HG03469 (cell line): ENCODE results near the gene CIDEA.
"Not testable (repeated sequence)": the region's sequence is repeated elsewhere in the genome, so short reads cannot be mapped to it uniquely, and the experiment has no call there.

Source experiments
- ATAC-seq: cut with Tn5 transposase; IDR thresholded peaks from one replicate; pipeline ENCODE4 v1.9.1; 2021; ENCODE audit warnings: mild to moderate bottlenecking, moderate library complexity, moderate number of reproducible peaks; ENCODE audit not compliant: unreplicated experiment

Gene CIDEA, protein sequence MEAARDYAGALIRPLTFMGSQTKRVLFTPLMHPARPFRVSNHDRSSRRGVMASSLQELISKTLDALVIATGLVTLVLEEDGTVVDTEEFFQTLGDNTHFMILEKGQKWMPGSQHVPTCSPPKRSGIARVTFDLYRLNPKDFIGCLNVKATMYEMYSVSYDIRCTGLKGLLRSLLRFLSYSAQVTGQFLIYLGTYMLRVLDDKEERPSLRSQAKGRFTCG

DNA sequence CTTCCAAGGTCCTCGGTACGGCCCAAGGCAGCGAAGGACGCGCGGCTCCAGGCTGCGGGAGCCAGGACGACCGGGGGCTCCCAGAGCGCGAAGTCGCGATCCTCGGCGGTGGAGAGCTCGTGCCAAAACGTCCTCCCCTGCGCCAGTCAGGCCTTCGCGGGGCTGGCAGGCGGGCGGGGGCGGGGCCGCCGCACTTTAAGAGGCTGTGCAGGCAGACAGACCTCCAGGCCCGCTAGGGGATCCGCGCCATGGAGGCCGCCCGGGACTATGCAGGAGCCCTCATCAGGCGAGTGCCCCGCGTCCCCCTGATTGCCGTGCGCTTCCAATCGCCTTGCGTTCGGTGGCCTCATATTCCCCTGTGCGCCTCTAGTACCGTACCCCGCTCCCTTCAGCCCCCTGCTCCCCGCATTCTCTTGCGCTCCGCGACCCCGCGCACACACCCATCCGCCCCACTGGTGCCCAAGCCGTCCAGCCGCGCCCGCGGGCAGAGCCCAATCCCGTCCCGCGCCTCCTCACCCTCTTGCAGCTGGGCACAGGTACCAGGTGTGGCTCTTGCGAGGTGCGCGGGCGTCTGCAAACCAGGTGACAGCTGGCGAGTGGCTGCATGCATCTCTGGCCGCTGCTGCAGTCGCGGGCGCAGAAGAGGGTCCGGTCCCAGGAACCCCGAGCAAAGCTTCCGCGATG, at the start of gene CIDEA:
CIDEA (plus strand) TSS at position 226 of the 684 bp plus-strand sequence; CDS start at position 249, 23 bp downstream.
- ATAC-seq: no peak

DNA sequence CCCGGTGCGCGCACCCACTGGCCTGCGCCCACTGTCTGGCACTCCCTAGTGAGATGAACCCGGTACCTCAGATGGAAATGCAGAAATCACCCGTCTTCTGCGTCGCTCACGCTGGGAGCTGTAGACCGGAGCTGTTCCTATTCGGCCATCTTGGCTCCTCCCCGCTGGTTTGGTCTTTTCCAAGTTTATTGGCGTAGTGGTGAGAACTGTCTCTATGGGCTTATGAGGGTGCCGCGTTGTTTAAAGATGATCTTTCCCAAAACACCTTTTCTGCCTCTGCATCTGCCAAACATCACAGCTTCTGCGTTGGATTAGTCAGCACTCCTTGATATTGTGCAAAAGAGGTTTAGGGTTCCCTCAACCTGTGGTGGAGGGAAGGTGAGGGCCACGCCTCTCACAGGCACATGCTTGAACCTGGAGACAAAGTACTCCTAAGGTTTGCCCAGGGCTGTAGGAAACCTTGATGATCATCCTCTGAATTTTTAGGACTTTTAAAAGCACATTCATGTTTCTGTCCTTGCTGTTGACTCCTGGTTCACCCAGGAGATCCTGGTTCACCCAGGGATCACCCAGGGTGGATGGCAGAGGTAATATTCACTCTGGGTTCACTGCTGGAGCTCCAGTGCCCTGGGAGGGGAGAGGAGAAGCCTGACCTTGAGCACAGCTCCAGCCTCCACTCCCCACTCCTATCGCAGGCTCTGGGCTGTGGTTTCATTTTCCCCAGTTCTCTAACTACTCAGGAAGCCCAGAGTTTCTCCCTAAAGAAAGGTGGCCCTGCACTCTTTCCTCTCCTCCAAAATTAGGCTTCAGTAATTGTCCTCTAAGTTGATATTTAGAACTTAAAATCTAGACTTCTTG, 45.6 kb upstream of the CIDEA start:
- ATAC-seq: not testable (repeated sequence)

DNA sequence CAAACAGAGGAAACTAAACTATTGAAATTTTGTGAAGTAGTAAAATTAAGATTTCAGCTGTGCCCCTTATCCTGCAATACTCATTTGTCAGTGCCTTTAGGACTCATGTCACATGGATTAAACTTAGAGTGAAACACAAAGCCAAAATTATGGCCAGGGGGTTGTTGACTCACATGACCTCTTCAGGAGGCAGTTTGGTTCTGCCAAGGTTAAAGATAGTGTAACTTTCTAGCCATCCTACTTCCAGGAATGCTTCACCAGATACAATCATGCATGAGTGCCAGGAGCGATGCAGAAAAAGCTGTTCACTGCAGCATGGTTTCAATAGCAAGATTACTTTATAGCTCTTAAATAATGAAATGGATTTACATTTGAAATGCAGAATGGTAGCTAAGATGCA, 41.9 kb upstream of the CIDEA start:
- not testable (repeated sequence) for ATAC-seq

DNA sequence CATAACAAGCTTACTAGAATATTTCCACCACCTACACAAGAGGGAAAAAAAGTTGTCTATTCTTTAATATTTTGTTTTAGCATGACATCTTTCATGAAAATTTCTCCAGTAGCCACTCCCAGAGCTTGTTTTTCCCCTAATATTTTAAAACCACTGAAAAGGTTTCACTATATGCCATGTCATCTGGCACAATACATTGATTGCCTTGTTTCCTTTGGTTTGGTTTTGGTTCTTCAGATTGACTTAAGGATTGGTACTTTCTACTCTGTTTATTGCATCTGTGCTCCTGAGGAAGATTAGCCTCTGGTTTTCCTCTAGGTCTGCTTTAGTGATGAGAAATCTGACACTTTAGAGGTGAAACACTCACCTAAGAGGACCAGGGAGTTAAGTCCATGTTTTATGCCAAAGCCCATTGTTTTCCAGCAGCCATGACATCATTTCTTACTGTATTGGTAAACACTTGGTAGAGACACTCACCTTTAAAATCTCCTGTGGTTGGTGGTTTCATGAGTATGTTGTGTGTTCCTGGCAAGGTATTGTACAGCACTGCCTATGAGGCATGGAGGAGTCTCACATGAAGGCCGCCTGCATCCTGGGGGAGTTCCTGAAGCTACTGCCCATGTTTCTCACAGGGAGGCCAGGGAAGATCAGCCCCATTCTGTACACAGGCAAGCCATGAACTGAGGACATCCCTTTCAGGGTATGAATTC, 39.7 kb upstream of the CIDEA start:
- not testable (repeated sequence) for ATAC-seq

DNA sequence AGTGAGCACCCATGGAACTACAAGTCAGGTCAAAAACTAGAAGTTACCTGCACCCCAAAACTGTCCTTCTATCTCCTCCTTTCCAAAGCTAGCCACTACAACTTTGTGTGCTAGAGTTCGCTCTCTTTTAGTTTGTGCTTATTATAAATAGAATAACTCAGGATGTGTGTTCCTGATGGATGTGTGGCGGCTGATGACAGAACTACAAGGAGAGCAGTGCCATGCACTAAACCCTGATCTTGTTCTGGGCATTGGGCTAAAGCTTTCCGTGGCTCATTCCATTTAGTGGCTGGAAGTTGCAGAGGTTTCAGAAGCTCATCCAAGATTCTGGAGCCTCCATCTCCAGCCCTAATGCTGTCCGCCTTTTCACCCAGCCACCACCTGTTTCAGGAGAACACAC, 37.7 kb upstream of the CIDEA start:
- not testable (repeated sequence) for ATAC-seq

DNA sequence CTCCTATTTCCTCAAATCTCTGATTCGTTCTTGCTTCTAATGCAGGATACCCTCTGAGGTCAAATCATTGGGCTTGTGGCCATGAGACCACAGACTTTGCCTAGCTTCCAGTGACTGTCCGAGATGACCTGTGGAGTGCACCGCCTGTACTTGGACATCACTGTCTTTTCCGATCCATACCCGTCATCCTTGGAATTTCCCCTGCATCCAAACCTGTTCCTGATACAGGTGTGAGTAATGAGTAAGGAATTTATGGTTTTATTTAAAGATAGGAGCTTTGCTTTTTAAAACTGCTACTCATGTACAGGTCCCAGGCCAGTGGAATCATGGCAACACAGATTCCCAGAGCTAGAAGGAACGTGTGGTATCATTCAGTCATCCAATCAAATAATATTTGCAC, 35.6 kb upstream of the CIDEA start:
- not testable (repeated sequence) for ATAC-seq

DNA sequence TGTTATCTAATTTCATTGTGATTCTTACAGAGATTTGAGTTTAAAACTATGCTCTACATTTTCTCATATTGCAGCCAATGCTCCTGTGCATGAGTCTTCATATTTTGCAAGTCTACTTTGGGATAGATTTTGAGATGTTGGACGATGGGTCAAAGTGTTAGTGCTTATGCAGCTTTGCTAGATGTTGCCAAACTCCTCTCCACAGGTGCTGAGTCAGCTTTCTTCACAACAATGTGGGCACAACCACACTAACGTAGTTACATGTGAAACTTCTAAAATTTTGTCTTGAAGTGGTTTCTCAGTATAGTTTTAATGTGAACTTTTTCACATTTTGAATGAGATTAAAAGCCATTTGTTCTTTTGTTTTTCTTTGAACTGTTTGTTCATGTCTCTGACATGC, 32.1 kb upstream of the CIDEA start:
- not testable (repeated sequence) for ATAC-seq

DNA sequence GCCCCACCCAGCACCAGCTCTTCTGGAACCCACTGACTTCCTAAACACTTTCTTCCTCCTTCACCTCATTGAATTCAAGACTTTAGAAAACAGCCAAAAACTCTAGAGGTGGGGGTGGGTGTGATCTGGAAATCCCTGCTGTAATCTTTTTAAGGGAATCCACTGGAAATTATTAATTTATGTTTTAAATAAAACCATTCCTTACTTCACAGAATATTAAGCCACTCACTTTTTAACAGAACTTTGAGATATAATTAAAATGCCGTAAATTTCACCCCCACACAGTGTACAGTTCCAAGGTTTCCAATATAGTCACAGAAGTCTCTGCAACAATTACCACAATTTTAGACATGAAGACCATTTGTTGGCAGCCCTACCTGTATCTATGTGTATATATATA, 30.8 kb upstream of the CIDEA start:
- ATAC-seq: not testable (repeated sequence)

DNA sequence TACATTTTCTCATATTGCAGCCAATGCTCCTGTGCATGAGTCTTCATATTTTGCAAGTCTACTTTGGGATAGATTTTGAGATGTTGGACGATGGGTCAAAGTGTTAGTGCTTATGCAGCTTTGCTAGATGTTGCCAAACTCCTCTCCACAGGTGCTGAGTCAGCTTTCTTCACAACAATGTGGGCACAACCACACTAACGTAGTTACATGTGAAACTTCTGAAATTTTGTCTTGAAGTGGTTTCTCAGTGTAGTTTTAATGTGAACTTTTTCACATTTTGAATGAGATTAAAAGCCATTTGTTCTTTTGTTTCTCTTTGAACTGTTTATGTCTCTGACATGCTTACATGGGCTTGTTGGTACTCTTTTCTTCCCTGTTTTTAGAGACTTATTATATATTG, 27.4 kb upstream of the CIDEA start:
- not testable (repeated sequence) for ATAC-seq

DNA sequence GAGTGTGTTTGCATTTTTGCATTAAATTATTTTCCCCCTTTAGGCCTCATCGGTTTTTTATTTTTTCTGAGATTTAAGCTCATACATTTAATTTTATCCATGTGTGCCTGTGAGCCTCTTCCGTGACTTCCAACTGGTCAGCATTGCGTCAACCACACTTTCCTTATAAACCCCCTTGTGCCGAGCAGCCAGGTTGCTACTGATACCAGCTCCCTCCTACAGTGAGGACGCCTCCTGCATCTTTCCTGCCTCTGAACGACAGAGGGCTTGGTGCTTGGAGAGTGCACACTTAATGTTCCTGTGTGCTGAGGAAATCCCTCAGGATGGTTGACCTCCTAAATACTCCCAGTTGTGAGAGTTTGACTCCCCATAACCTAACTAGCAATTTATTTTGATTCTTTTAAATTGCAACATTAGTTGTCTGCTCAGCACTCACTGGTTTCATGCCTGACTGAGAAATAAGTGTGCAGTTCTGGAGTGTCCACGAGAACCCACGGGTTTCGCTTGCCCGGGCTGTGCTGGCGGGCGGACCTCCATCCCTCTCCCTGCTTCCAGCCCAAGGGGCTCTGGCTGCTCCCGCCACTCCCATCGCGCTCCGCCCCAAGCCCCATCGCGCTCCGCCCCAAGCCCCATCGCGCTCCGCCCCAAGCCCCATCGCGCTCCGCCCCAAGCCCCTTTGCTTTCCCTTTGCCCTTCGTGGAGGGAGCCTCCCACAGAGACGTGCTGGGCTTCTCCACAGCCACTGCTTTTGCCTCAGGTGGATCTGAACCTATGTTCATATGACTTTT, 26.6 kb upstream of the CIDEA start:
- not testable (repeated sequence) for ATAC-seq

DNA sequence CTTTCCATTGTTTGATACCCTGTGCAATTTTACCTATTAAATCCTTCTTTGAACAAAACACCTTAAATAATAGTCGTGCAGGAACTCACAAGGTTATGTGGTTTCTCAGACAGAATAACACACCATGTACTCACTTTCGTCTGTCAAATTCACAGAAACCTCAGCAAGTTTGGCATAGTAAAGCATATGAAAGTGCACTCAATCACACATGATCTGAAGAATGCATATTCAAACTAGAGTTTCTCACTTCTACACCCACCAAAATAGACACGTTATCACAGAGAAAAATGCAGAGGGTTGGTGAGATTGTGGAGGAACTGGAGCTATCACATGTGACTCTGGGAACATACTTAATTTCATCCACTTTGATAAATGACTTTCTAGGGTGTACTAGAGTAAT, 25.9 kb upstream of the CIDEA start:
- ATAC-seq: not testable (repeated sequence)

DNA sequence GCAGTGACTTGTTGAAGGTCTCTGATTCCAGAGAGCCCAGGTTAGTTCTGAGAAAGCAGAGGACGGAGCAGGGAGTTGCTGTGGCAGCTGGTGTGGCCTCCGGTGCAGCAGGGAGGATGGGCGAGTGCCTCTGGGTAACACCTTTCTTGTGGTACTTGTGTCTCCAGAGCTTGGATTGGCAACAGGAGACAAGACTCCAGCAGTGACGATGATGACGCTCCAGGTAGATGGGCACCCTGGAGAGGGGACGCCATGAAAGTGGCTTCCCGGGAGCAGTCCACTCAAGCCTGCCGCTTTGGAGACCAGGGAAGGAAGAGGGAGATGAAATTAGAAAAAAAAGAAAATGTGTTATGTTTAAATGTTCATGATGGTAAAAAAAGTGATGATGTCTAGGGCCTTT, 23.6 kb upstream of the CIDEA start:
- not testable (repeated sequence) for ATAC-seq

DNA sequence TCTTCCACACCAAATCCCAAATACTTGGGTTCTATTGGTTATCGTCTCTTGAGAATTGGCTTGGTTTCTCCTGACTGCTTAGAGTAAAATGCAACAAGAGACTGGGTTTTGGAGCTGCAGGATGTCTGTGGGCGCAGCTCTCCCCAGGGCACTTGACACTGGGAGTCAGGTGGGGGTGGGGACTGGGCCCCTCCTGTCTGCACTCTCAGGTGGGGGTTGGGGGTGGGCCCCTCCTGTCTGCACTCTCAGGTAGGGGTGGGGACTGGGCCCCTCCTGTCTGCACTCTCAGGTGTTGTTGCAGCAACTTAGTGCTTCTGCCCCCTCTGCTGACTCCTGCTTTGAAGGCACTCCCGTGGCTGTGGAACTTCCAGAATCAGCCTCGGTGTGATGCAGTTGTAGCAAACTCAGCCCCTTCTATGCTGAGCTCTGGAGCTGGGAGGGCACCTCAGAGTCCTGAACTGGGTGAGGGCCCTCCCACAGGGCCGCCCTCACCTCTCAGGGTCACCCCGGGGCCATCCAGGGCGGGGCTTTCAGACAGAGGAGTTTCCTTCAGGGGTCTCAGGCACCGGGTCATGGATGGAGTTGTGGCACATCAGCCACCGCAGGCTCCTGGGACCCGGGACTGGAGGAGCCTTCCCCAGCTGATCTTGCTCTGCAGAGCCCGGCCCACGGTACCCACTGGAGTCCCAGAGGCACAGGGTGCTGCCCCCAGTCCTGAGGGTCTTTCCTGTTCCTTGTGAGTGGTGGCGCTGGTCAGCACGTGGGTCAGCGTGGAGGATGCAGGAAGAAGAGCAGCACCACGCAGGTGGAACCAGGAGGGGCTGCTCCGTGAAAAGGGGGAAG, 22.9 kb upstream of the CIDEA start:
- no peak for ATAC-seq

DNA sequence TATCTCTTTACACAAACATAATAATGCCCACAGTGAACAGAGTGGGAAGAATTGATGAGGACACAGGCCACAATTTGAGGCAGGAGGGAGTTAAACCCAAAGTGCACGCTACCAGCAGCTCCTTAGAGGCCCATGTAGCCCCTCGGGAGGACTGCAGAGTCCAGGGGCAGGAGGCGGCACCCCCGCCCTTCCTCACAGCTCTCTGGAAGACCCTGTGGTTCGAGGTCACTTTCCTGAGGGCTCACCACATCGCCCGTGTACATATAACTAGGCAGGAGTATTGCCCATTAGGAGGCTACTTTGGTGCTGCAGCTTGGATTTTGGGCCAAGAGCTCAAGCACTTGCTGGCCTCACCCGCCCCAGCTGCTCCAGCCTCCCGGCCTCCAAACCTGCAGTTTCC, 22.2 kb upstream of the CIDEA start:
- ATAC-seq: no peak

DNA sequence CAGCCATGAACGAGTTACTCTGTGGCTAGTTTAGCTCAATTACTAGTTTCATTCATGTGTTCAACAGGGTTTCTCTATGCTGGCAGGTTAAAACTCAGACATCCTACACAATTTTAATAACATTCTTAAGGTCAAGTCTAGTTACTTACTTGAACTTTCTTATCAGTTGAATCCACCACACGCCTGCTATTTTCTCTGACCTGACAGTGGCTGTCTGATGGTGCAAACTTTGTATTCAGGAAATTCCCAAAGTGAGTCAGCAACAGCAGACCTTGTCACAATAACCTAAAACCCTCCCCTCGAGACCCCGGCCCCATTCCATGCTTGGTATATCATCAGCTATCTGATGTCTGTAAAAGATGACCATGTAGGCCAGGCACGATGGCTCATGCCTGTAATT, 20.8 kb upstream of the CIDEA start:
- ATAC-seq: no peak

DNA sequence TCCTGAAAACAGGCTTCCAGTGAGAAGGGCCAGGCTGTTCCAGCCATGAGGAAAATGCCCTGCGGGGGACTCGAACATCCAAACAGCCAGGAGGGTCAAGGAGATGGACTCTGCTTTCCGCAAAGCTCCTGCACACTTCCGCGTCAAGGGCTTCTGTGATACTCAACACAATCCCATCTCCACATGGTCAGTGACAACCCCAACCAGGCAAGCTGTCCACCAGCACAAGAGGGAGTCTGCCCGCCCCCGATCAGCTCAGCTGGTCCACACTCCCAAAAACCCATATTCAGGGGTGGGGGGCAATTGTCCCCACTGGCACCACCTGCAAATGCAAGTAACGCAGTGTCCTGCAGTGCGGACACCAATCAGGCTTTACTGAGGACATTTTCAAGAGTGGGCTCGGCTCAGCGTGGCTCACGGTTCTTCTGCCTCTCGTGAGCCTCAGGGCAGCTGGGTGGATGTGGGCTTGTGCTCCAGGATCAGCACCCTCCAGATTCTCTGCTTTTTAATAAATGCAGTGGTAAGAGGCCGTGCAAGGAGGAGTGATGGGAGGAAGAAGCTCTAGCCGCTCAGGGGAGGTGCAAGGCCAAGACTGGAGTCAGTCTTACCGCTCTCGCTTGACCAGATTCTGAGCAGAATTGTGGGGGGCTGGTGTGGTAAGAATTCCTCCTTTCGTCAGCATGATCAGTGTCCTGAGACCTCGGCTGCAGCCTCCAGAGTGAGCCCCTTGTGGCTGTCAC, 19.5 kb upstream of the CIDEA start:
- ATAC-seq: no peak

DNA sequence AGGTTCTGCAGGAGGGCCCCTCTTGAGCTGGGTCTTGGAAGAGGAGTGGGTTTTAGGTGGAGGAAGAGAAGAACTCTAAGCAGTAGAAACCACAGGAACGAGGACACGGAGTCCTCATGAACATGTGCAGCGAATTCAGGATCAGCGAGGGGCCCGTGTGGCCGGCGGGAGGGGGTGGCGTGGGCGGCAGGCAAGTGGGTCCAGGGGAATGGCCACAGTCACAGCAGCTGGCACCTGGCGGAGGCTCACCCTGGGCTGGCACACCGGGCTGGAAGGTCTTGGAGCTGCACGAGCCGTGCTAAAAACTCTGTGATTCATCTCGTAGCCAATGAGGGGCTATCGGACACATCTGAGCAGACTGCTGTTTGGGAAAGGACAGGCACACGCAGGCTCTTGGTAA, 18.0 kb upstream of the CIDEA start:
- no peak for ATAC-seq

DNA sequence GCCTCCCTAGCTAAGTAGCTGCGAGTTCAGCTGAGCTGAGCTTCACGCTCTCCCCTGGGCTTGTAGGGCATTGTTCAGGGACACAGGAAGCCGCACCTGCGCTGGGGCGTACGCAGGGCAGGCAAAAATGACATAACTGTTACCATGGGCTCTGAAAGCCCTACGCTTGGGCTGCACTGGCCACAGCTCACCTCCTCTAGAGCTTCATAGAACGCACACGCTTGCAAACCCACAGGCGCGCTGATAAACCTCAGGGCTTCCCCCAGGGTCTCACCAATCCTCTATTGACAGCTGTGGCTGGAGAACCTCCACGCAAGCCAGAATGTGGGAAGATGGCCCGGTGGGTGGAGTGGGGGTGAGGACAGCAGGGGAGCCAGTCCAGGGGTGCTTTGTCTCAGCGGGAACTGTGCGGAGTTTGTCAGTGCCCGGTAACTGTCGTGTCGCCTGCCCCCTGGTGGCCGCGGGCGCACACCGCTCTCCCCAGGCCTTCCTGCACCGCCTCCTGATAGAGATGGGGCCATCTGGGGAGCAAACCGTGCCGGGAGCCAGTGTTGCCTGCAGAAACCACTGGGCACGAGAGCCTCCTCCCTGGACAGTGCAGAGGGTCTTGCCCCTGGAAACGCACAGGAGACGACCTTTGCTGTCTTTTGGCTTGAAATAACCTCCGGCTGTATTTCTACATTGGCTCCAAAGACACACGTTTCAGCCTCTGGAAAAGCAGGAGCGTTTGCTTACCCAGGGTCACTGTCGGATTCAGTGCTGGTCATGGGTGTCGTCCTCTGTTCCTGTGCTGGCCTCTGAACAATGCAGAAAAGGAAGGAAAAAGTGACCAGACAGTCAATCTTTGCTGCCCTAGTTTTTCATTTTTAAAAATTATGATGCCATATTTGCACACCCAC, 17.0 kb upstream of the CIDEA start:
- peak; percentile 69 for ATAC-seq
